GM18909 (cell line): ENCODE results near the gene NT5C3A.
"Not testable (repeated sequence)": the region's sequence is repeated elsewhere in the genome, so short reads cannot be mapped to it uniquely, and the experiment has no call there.

Experiments
- ATAC-seq: cut with Tn5 transposase; IDR thresholded peaks from one replicate; pipeline ENCODE4 v1.9.1; 2021; ENCODE audit warnings: mild to moderate bottlenecking; ENCODE audit not compliant: unreplicated experiment, poor library complexity

The NT5C3A gene

DNA sequence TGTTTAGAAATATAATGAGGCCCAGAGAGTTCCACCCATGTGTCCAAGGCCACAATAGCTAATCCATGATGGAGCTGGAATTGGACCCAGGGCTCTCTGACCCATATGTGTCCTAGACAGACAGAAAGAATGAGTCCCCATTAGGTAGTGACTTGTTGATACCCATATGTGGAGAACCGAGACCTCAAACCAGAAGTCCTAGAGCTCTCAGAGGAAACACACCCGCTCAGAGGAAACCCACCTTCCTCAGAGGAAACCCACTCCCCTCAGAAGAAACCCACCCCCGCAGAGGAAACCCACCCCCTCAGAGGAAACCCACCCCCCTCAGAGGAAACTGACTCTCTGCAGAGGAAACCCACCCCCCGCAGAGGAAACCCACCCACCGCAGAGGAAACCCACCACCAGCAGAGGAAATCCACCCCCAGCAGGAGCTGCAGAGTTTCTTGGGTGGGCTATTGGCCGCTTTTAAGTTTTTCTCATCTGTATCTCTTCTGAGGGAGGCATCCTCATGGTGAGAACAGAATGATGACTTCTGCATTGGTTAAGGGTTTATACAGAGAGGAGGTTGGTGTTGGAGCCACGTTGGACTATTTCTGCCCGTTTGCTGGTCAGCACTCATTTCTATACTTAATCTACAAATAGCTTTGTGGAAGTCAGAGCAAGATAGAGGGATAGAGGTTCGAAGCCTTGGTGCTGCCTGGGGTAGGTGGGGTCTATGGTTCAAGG, 70.4 kb downstream of the NT5C3A start:
- ATAC-seq: not testable (repeated sequence)

DNA sequence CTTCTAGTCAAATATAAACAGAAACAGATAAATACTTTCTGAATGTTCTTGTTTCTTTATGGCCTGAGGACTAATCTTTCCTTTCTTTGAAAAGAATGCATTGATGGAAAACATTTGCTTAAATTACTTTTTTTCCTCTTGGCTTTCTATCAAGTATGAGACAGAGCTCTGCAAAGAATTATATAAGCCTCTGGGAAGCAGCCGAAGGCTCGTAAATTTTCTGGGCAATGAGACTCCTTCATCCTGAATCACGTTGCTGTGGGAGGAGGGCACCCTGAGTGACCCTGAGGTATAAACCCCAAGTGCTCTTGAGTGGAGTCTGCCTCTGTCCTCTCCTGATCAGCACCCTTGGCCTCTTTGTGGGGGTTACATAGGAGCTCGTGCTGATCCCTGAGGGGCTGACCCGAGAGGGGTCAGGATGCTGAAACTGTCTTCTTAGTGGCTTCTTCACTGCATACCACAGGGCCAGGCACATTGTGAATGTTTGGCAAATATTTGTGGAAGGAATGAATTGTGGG, 71.4 kb downstream of the NT5C3A start:
- not testable (repeated sequence) for ATAC-seq

DNA sequence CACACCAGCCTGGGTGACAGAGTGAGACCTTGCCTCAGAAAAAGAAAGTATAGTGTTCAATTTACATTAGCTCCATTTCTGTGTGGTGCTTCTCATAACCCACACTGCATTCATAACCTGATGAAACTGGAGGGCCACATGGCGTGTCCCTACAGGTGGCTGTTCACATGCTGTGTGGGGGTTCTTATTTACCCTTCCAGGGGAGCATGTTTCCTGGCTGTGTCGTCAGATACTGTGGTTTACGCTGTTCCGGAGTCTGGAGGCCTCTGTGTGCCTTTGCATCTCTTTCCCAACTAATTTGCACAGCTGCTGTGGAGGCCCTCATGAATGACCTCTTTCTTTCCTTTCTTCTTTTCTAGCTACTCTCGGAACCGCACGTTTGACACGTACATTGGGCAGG, 74.4 kb downstream of the NT5C3A start:
- peak; percentile 76 for ATAC-seq

DNA sequence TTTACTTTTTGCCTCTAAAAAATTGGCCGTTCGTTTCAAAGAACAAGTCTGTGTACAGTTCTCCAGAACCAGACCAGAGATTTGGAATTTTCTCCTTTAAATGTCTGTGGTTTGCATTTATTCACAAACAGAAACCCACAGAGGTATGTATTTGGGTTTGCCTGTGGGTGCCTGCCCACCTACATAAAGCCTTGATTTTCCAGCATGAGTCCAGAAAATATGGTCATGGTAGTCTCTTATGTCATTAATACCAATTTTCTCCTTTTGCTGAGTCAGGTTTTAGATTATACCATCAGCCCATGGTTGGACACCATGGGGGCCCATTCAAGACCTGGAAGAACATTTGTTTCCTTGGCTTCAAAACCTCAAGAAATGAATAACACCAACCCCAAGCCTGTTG, 82.7 kb downstream of the NT5C3A start:
- not testable (repeated sequence) for ATAC-seq

DNA sequence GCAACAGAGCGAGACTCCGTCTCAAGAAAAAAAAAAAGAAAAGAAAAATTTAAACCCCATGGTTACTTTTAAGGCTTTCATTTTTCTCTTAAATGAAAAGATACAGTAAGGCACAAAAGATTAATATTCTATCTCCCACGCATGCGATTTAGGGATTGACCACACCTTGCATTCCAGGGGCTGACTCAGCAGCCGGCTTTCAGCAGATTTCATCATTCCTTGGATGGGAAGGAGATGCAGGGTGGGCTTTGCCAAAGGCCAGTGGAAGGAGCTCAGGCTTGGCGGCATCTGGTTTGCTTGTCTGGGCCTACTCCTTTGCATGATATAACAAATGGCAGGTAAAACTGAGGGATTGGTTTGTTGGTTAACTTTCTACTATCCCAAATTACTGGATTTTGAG, 83.3 kb downstream of the NT5C3A start:
- ATAC-seq: not testable (repeated sequence)

DNA sequence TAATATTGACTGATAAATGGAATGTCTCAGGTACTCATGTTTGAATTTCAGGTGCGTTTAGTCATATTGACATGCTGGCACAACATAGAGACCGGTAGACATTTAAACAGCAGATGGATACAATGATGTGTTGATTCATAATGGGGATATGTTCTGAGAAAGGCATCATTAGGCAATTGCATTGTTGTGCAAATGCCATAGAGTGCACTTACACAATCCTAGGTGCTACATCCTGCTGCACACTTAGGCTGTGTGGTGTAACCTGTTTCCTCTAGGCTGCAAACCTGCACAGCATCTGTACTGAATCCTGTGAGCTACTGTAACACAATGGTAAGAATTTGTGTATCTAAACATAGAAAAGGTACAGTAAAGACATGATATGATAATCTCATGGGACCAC, 85.4 kb downstream of the NT5C3A start:
- ATAC-seq: not testable (repeated sequence)

DNA sequence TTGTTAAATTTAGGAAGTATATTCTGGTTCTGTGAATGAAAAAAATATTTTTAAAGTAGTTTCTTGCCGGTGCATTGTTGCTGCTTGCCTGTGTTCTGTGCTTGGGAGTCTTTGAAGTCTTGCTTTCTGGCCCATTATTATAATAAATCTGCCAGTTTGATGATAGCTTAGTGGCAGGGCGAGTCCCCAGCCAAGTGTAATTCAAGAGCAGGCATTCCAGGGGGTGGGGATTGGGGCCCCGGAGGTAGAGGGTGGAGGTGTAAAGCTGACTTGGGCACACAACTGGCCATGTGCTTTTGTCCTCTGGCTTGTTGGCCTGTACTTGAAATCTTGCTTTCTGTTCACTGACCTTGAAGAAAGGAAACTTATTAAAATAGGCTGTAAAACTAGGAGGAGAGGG, 90.6 kb downstream of the NT5C3A start:
- ATAC-seq: not testable (repeated sequence)

DNA sequence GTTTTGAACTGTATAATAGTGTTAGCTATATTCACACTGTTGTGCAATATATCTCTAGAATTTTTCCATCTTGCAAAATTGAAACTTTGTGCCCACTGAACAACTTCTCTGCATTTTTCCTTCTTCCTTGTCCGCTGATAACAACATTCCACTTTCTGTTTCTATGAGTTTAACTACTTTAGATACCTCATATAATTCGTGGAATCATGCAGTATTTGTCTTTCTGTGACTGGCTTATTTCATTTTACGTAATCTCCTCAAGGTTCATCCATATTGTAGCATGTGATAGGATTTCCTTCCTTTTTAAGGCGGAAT, 95.4 kb downstream of the NT5C3A start:
- ATAC-seq: not testable (repeated sequence)

DNA sequence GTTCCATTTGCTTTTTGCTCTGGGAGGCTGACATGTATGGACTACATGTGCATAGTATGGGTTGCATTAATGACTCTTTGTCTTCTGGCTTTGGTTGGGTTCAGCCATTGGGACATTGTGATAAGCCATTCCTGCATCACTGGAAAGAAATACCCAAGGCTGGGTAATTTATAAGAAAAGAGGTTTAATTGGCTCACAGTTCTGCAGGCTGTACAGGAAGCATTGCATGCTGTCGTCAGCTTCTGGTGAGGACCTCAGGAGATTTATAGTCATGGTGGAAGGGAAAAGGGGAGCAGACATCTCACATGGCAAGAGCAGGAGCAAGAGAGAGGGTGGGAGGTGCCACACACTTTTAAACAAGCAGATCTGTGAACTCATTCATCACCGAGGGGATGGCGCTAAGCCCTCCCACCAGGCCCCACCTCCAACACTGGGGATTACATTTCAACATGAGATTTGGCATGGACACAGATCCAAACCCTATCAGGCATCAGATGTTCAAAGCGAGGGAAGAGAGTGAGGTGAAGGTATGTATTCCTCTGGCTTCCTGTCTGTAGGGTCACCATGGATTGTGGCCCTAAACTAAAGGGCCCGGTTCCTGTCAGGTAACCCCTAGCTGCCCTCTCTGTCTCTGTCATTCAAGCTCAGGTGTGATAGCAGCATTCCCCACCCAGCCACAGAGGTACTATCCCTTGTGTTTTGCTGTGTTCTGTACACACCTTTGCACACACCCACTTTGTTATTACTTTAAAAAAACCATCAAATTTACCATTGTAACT, 95.9 kb downstream of the NT5C3A start:
- ATAC-seq: not testable (repeated sequence)

DNA sequence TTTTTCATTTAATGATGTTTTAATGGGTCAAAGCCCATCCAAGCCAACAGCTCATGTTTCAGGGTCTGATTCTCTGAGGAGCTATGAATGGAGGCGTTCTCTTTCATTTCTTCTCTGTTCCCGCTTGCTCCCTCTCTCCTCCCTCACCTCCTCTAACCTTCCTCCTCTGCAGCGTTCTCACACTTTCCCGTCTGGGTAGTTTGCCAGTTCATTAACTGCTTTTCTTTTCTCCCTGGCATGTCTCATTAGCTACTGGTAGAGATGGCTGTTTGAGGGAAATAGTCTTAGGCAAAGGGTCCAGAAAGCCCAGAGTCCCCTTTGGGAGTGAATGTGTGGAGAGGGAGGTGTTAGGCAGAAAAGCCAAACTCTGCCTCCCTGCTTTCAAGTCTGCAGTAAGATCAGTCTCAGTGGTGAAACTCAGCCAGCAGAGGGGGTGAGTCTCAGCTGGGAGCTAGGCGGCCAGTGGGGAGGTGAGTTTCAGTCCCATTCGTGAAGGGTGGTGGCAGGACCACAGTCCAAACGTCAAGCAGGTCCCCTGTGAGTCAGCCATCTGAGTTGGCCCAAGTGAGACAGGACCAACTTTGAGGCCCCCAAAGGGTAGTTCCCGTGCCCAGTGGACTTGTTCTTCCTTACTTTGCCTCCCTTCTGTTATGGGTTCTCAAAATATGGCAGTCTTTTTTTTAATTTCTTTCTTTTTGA, 98.0 kb downstream of the NT5C3A start:
- peak; percentile 99 for ATAC-seq
